ENCODE results near the gene SLC45A3. TPM values are rescaled to one million over a fixed set of nuclear protein-coding genes. Genes with fewer than 3 reads are reported as not detected.

Gene SLC45A3
- total and polyA plus RNA-seq, 2 donors (not counting 3 experiments of a cell fraction or from before 2014, with no cell fraction given) = 15.1 to 15.6 TPM

GRCh38 chr1:205710201-205711062, 30.1 kb upstream of the SLC45A3 start:
- dilution Hi-C loops (cut with MboI; ENCODE audit: extremely low pct_ligation_motif_present, low sequenced_read_pairs) (no loop called here), intact Hi-C loops (cut with micrococcal nuclease) (loop anchor here (1.0 to 5.0 kb wide), 7 partner anchors 31 to 197 kb away; partner anchors contain the start of gene ELK4)
- H4K20me1 ChIP-seq (replicated peaks; ENCODE audit: control insufficient read depth, extremely low read depth, insufficient read depth, low read length) = no peaks in the 10 kb centered on the region
- ChIA-PET POLR2A (interaction anchor here (2.3 kb wide), 1 partner anchor 51 kb away, joined by 11 read pairs; no protein-coding TSS in a partner anchor), CTCF (interaction anchor here (0.8 to 10.7 kb wide), 25 partner anchors 8 to 270 kb away, joined by 3 to 908 read pairs (median 10); partner anchors contain the start of genes ELK4 and SLC45A3)
- no peak overlapping the region for H3K27ac ChIP-seq (ENCODE audit: insufficient read depth, low read depth, low read length)
- H3K4me1 ChIP-seq (ENCODE audit: control insufficient read depth, extremely low read depth, insufficient read depth, low read length) = peaks cover 12% of the 10 kb centered on the region
- no peaks in the 10 kb centered on the region for H3K27me3 ChIP-seq (ENCODE audit: control insufficient read depth in 2 of 2, insufficient read depth in 2 of 2, low read length in 2 of 2)
- no peak overlapping the region for H3K4me3 ChIP-seq (replicated peaks in 1 of 3; ENCODE audit: insufficient read depth in 1 of 3, low read depth in 1 of 3, low read length in 3 of 3)
- H3K9me1 ChIP-seq (replicated peaks; ENCODE audit: control insufficient read depth, extremely low read depth, insufficient read depth, low read length) = no peaks in the 10 kb centered on the region
- no peak overlapping the region for H3K9ac ChIP-seq (replicated peaks; ENCODE audit: extremely low read depth, insufficient read depth, low read length)
- no TSS peak for BruUV-seq (replicated peaks)
- H3K9me3 ChIP-seq (replicated peaks; ENCODE audit: control insufficient read depth, insufficient read depth, low read length) = no peaks in the 10 kb centered on the region
- H3K79me2 ChIP-seq (ENCODE audit: control insufficient read depth, insufficient read depth, low read length) = no peaks in the 10 kb centered on the region
- peaks cover under 1 to 7% of the 10 kb centered on the region in 2 experiments for H3K36me3 ChIP-seq (ENCODE audit: control insufficient read depth in 2 of 2, extremely low read depth in 1 of 2, insufficient read depth in 2 of 2, low read length in 2 of 2)
- no peak overlapping the region for H2AFZ ChIP-seq (ENCODE audit: low read depth, low read length)
- no peak overlapping the region for H3K4me2 ChIP-seq (ENCODE audit: insufficient read depth, low read length)
- FAIRE-seq (no peak), DNase-seq (ENCODE audit: low read depth, low spot score) (no peak)
- no peak for TF ChIP-seq FOS (IDR thresholded peaks at IDR 0.05; ENCODE audit: borderline replicate concordance, insufficient read depth, low read length)

GRCh38 chr1:205709640-205710039, 29.3 kb upstream of the SLC45A3 start:
- no TSS peak for BruUV-seq (replicated peaks)
- H3K79me2 ChIP-seq (ENCODE audit: control insufficient read depth, insufficient read depth, low read length) = no peaks in the 10 kb centered on the region
- dilution Hi-C loops (cut with MboI; ENCODE audit: extremely low pct_ligation_motif_present, low sequenced_read_pairs) (no loop called here), intact Hi-C loops (cut with micrococcal nuclease) (loop anchor here (5.0 kb wide), 2 partner anchors 177 to 198 kb away; no protein-coding TSS in a partner anchor)
- H3K27me3 ChIP-seq (ENCODE audit: control insufficient read depth in 2 of 2, insufficient read depth in 2 of 2, low read length in 2 of 2) = no peaks in the 10 kb centered on the region
- no peak overlapping the region for H2AFZ ChIP-seq (ENCODE audit: low read depth, low read length)
- DNase-seq (ENCODE audit: low read depth, low spot score) (no peak), FAIRE-seq (no peak)
- peaks cover 12% of the 10 kb centered on the region for H3K4me1 ChIP-seq (ENCODE audit: control insufficient read depth, extremely low read depth, insufficient read depth, low read length)
- ChIA-PET POLR2A (interaction anchor here (2.3 kb wide), 1 partner anchor 50 kb away, joined by 11 read pairs; no protein-coding TSS in a partner anchor), CTCF (interaction anchor here (0.6 to 10.7 kb wide), 19 partner anchors 9 to 268 kb away, joined by 3 to 908 read pairs (median 6); partner anchors contain the start of gene SLC45A3)
- H4K20me1 ChIP-seq (replicated peaks; ENCODE audit: control insufficient read depth, extremely low read depth, insufficient read depth, low read length) = no peaks in the 10 kb centered on the region
- peaks cover 0 to 4% of the 10 kb centered on the region in 2 experiments for H3K36me3 ChIP-seq (ENCODE audit: control insufficient read depth in 2 of 2, extremely low read depth in 1 of 2, insufficient read depth in 2 of 2, low read length in 2 of 2)
- H3K4me2 ChIP-seq (ENCODE audit: insufficient read depth, low read length) = no peak overlapping the region
- no peak overlapping the region for H3K4me3 ChIP-seq (replicated peaks in 1 of 3; ENCODE audit: insufficient read depth in 1 of 3, low read depth in 1 of 3, low read length in 3 of 3)
- no peak overlapping the region for H3K27ac ChIP-seq (ENCODE audit: insufficient read depth, low read depth, low read length)
- H3K9ac ChIP-seq (replicated peaks; ENCODE audit: extremely low read depth, insufficient read depth, low read length) = no peak overlapping the region
- TF ChIP-seq POLR2A (IDR thresholded peaks at IDR 0.05; ENCODE audit: low read depth, low read length) = no peak
- TF ChIP-seq FOS (IDR thresholded peaks at IDR 0.05; ENCODE audit: borderline replicate concordance, insufficient read depth, low read length) = no peak
- TF ChIP-seq JUN (IDR thresholded peaks at IDR 0.05; ENCODE audit: borderline replicate concordance, insufficient read depth, insufficient read length, low read depth) = no peak
- no peak for TF ChIP-seq MYC (IDR thresholded peaks at IDR 0.05; ENCODE audit: low read depth, low read length)
- TF ChIP-seq CTCF (IDR thresholded peaks at IDR 0.05; ENCODE audit: extremely low read depth in 1 of 2, insufficient read depth in 1 of 2, low read depth in 1 of 2, low read length in 2 of 2) = no peak
- TF ChIP-seq EZH2 (IDR thresholded peaks at IDR 0.05; ENCODE audit: borderline replicate concordance, low read depth, low read length, severe bottlenecking) = no peak
- no peak for TF ChIP-seq GATA2 (IDR thresholded peaks at IDR 0.05; ENCODE audit: insufficient read depth, insufficient read length, low read depth, low read length)
- TF ChIP-seq POLR2AphosphoS5 (IDR thresholded peaks at IDR 0.05; ENCODE audit: insufficient read depth, low read depth, low read length) = no peak
- no peak for TF ChIP-seq MAX (IDR thresholded peaks at IDR 0.05; ENCODE audit: insufficient read depth, insufficient read length)
- no peaks in the 10 kb centered on the region for H3K9me3 ChIP-seq (replicated peaks; ENCODE audit: control insufficient read depth, insufficient read depth, low read length)
- H3K9me1 ChIP-seq (replicated peaks; ENCODE audit: control insufficient read depth, extremely low read depth, insufficient read depth, low read length) = no peaks in the 10 kb centered on the region

Measured in endothelial cell of umbilical vein (primary cell).